MM.1S (cell line): ENCODE results near the gene PLOD1.
A peak's percentile ranks its signal among the peaks of the same experiment; 100 is the strongest.

Experiments used
- DNase-seq: peaks from one replicate; pipeline ENCODE4 v3.0.0-alpha.2; 2015
- H2AFZ ChIP-seq: fragments of 300-600 bp; sonication (generic); 2 replicates; pipeline ENCODE4 v1.6.0; 2016; ENCODE audit warnings: antibody characterized with exemption, low read length
- H3F3A ChIP-seq: fragments of 300-600 bp; sonication (generic); 2 replicates; pipeline ENCODE4 v1.6.1; 2016; ENCODE audit warnings: mild to moderate bottlenecking, antibody characterized with exemption, low read length, moderate library complexity, mixed read lengths; ENCODE audit not compliant: insufficient read depth
- H3K27ac ChIP-seq: fragments of 300-600 bp; sonication (generic); 2 replicates; pipeline ENCODE4 v1.5.1; 2016; ENCODE audit warnings: mild to moderate bottlenecking, low read length
- H3K27me3 ChIP-seq: fragments of 300-600 bp; sonication (generic); replicated peaks from 2 replicates; pipeline ENCODE4 v1.6.0; 2016; ENCODE audit warnings: low read length; ENCODE audit not compliant: insufficient read depth
- H3K36me3 ChIP-seq: fragments of 300-600 bp; sonication (generic); replicated peaks from 2 replicates; pipeline ENCODE4 v1.6.1; 2016; ENCODE audit warnings: mild to moderate bottlenecking, low read length, mixed read lengths; ENCODE audit not compliant: insufficient read depth
- H3K4me1 ChIP-seq: fragments of 300-600 bp; sonication (generic); 2 replicates; pipeline ENCODE4 v1.6.1; 2016; ENCODE audit warnings: low read length, mixed read lengths
- H3K4me2 ChIP-seq: fragments of 300-600 bp; sonication (generic); 2 replicates; pipeline ENCODE4 v1.6.0; 2016; ENCODE audit warnings: low read depth, low read length
- H3K4me3 ChIP-seq: fragments of 300-600 bp; sonication (generic); 2 replicates; pipeline ENCODE4 v1.5.1; 2016; ENCODE audit warnings: low read length, mixed read lengths
- H3K79me2 ChIP-seq: fragments of 300-600 bp; sonication (generic); 2 replicates; pipeline ENCODE4 v1.6.1; 2016; ENCODE audit warnings: mixed run types, low read length, mixed read lengths
- H3K9ac ChIP-seq: fragments of 300-600 bp; sonication (generic); 2 replicates; pipeline ENCODE4 v1.6.1; 2016; ENCODE audit warnings: low read length, mixed read lengths
- H3K9me2 ChIP-seq: fragments of 300-600 bp; sonication (generic); replicated peaks from 2 replicates; pipeline ENCODE4 v1.6.1; 2016; ENCODE audit warnings: mild to moderate bottlenecking, low read length, mixed read lengths; ENCODE audit not compliant: insufficient read depth
- H3K9me3 ChIP-seq: fragments of 300-600 bp; sonication (generic); replicated peaks from 2 replicates; pipeline ENCODE4 v1.6.1; 2016; ENCODE audit warnings: mild to moderate bottlenecking, low read length, mixed read lengths; ENCODE audit not compliant: insufficient read depth
- H4K20me1 ChIP-seq: fragments of 300-600 bp; sonication (generic); 2 replicates; pipeline ENCODE4 v1.6.1; 2016; ENCODE audit warnings: mild to moderate bottlenecking, low read length, moderate library complexity, mixed read lengths; ENCODE audit not compliant: insufficient read depth
- CTCF ChIP-seq: fragments of 300-600 bp; sonication (generic); IDR thresholded peaks from 2 replicates; pipeline ENCODE4 v1.5.1; 2016; ENCODE audit warnings: antibody characterized with exemption, low read length, mixed read lengths
- EZH2 ChIP-seq: fragments of 300-600 bp; sonication (generic); optimal IDR thresholded peaks from 2 replicates; pipeline ENCODE3; 2017; ENCODE audit warnings: low read depth, mild to moderate bottlenecking, antibody characterized with exemption, low read length, mixed read lengths
- EZH2phosphoT487 ChIP-seq: fragments of 300-600 bp; sonication (generic); IDR thresholded peaks from 2 replicates; pipeline ENCODE4 v1.6.1; 2018; ENCODE audit warnings: antibody characterized with exemption, low read length

Gene PLOD1

GRCh38 chr1:11934302-11935056, at the start of gene PLOD1:
TSS of gene PLOD1 (plus strand) at chr1:11934717. CDS start at chr1:11934780, 63 bp downstream.
- Histone ChIP-seq H3K9ac (peak within 1 kb of the TSS; percentile 67), H3K27ac (no peak within 1 kb of the TSS), H3K4me2 (peak within 1 kb of the TSS; percentile 97), H3K4me1 (peaks cover 10% of the 10 kb centered on the region), H3K9me2 (no peaks in the 10 kb centered on the region), H2AFZ (peak within 1 kb of the TSS; percentile 95), H3K27me3 (no peaks in the 10 kb centered on the region), H3K9me3 (no peaks in the 10 kb centered on the region), H3K4me3 (peak within 1 kb of the TSS; percentile 78), H3K79me2 (peaks cover 7% of the 10 kb centered on the region), H4K20me1 (no peaks in the 10 kb centered on the region), H3K36me3 (no peaks in the 10 kb centered on the region), H3F3A (no peaks in the 10 kb centered on the region)
- no peak for TF ChIP-seq EZH2phosphoT487
- no peak for TF ChIP-seq EZH2
- no peak for TF ChIP-seq CTCF
- DNase-seq, result peak; percentile 81

- DNase-seq, result no peak
- H3K4me1 ChIP-seq, result no peaks in the 10 kb centered on the region
- no peak overlapping the region for H3K27ac ChIP-seq
- no peak overlapping the region for H3K4me2 ChIP-seq
- H3K9me2 ChIP-seq, result no peaks in the 10 kb centered on the region
- no peak overlapping the region for H3K4me3 ChIP-seq
- H3K9ac ChIP-seq, result no peak overlapping the region
- no peak overlapping the region for H2AFZ ChIP-seq
- no peaks in the 10 kb centered on the region for H4K20me1 ChIP-seq
- H3K79me2 ChIP-seq, result no peaks in the 10 kb centered on the region
- TF ChIP-seq EZH2, result no peak
- no peak for TF ChIP-seq EZH2phosphoT487
- no peak for TF ChIP-seq CTCF
- H3F3A ChIP-seq, result no peaks in the 10 kb centered on the region
- H3K36me3 ChIP-seq, result no peaks in the 10 kb centered on the region
- H3K9me3 ChIP-seq, result no peaks in the 10 kb centered on the region
- peaks cover 97% of the 10 kb centered on the region for H3K27me3 ChIP-seq
Observed at GRCh38 chr1:11885916-11886315, 48.6 kb upstream of the PLOD1 start.

- Histone ChIP-seq H3F3A (no peaks in the 10 kb centered on the region), H2AFZ (no peak overlapping the region), H3K9ac (no peak overlapping the region), H4K20me1 (no peaks in the 10 kb centered on the region), H3K9me2 (no peaks in the 10 kb centered on the region), H3K79me2 (no peaks in the 10 kb centered on the region), H3K27me3 (peaks cover 97% of the 10 kb centered on the region), H3K9me3 (no peaks in the 10 kb centered on the region), H3K27ac (no peak overlapping the region), H3K4me2 (no peak overlapping the region), H3K36me3 (no peaks in the 10 kb centered on the region), H3K4me3 (no peak overlapping the region), H3K4me1 (no peaks in the 10 kb centered on the region)
- DNase-seq, result no peak
- TF ChIP-seq EZH2 (no peak), CTCF (no peak), EZH2phosphoT487 (no peak)
Observed at GRCh38 chr1:11886986-11887665, 47.4 kb upstream of the PLOD1 start.
